PC-3 (cell line): Measurements from ENCODE around the gene LSR. TPM values are rescaled to one million over a fixed set of nuclear protein-coding genes. Genes with fewer than 3 reads are reported as not detected.

Experiments
- ATAC-seq: fragments of 200-7000 bp; cut with Tn5 transposase; 2 replicates; pipeline ENCODE4 v1.9.1; 2020; ENCODE audit warnings: mild to moderate bottlenecking, moderate library complexity
- BruUV-seq: library from RNA; stranded (reverse); fragments of 400-500 nt; replicated peaks from 2 replicates; lab custom pipeline; 2021; lab: Mats Ljungman, UMichigan
- CTCF ChIA-PET: fragments of 300-600 bp; sonication (Branson Sonifier 250); formaldehyde crosslinking; loops from one replicate; lab custom pipeline; 2022; ENCODE audit warnings: antibody characterized with exemption; lab: Charles Lee
- POLR2A ChIA-PET: fragments of 300-600 bp; sonication (Branson Sonifier 250); formaldehyde crosslinking; loops from one replicate; lab custom pipeline; 2022; ENCODE audit warnings: antibody characterized with exemption; ENCODE audit not compliant: unreplicated experiment; lab: Charles Lee
- DNase-seq: peaks from one replicate; pipeline ENCODE4 v3.0.0-alpha.2; 2015
- H2AFZ ChIP-seq: fragments of 300-600 bp; sonication (generic); 2 replicates; pipeline ENCODE4 v1.6.0; 2016; ENCODE audit warnings: antibody characterized with exemption, low read length
- H3F3A ChIP-seq: fragments of 300-600 bp; sonication (generic); one replicate; pipeline ENCODE4 v1.6.0; 2017; ENCODE audit warnings: antibody characterized with exemption, low read length, control low read depth, mild to moderate bottlenecking; ENCODE audit not compliant: unreplicated experiment
- H3K27ac ChIP-seq: fragments of 300-600 bp; sonication (generic); 2 replicates; pipeline ENCODE4 v1.5.1; 2016; ENCODE audit warnings: mild to moderate bottlenecking, low read length
- H3K27me3 ChIP-seq: fragments of 300-600 bp; sonication (generic); 2 replicates; pipeline ENCODE4 v1.6.1; 2016; ENCODE audit warnings: low read length, mixed read lengths
- H3K36me3 ChIP-seq: fragments of 300-600 bp; sonication (generic); 2 replicates; pipeline ENCODE4 v1.6.1; 2016; ENCODE audit warnings: low read depth, mixed run types, low read length, mixed read lengths
- H3K4me1 ChIP-seq: fragments of 300-600 bp; sonication (generic); 2 replicates; pipeline ENCODE4 v1.5.1; 2016; ENCODE audit warnings: low read length; ENCODE audit not compliant: insufficient read depth
- H3K4me2 ChIP-seq: fragments of 300-600 bp; sonication (generic); 2 replicates; pipeline ENCODE4 v1.6.0; 2016; ENCODE audit warnings: low read length
- H3K4me3 ChIP-seq: fragments of 300-600 bp; sonication (generic); 2 replicates; pipeline ENCODE4 v1.5.1; 2016; ENCODE audit warnings: mild to moderate bottlenecking, low read length, mixed read lengths
- H3K79me2 ChIP-seq: fragments of 300-600 bp; sonication (generic); 2 replicates; pipeline ENCODE4 v1.6.1; 2017; ENCODE audit warnings: low read length, mixed read lengths
- H3K9ac ChIP-seq: fragments of 300-600 bp; sonication (generic); 2 replicates; pipeline ENCODE4 v1.6.0; 2016; ENCODE audit warnings: mild to moderate bottlenecking, low read length
- H3K9me2 ChIP-seq: fragments of 300-600 bp; sonication (generic); replicated peaks from 2 replicates; pipeline ENCODE4 v1.6.1; 2016; ENCODE audit warnings: mixed run types, low read length, mixed read lengths
- H3K9me3 ChIP-seq: fragments of 300-600 bp; sonication (generic); 2 replicates; pipeline ENCODE4 v1.6.1; 2016; ENCODE audit warnings: low read length, mixed read lengths
- H4K20me1 ChIP-seq: fragments of 300-600 bp; sonication (generic); 2 replicates; pipeline ENCODE4 v1.6.1; 2016; ENCODE audit warnings: low read length, mixed read lengths
- EZH2 ChIP-seq: fragments of 300-600 bp; sonication (generic); IDR thresholded peaks from one replicate; pipeline ENCODE4 v1.6.1; 2017; ENCODE audit warnings: antibody characterized with exemption, mild to moderate bottlenecking, low read length; ENCODE audit not compliant: unreplicated experiment
- EZH2phosphoT487 ChIP-seq: fragments of 300-600 bp; sonication (generic); IDR thresholded peaks from 2 replicates; pipeline ENCODE4 v1.6.1; 2018; ENCODE audit warnings: mild to moderate bottlenecking, antibody characterized with exemption, low read length, borderline replicate concordance
- intact Hi-C: fragments of 100-400 bp; cut with micrococcal nuclease; formaldehyde crosslinking; loops from 2 replicates; pipeline ENCODE4 v1.9.0; 2023
- total RNA-seq: library from RNA; depleted of rRNA; stranded (reverse); fragments of >200 nt; gene quantifications from 2 replicates; pipeline ENCODE4 v1.2.3, GENCODE V29; 2014
- TF ChIP-seq, protein P1 (sequence below): fragments of 300-600 bp; sonication (generic); conservative IDR thresholded peaks from 2 replicates; pipeline ENCODE4 v1.5.1; 2017; ENCODE audit warnings: antibody characterized with exemption, low read depth, mild to moderate bottlenecking, low read length

The LSR gene
- total RNA-seq, 1 experiment from 2014 or later, result 91.0 TPM

DNA sequence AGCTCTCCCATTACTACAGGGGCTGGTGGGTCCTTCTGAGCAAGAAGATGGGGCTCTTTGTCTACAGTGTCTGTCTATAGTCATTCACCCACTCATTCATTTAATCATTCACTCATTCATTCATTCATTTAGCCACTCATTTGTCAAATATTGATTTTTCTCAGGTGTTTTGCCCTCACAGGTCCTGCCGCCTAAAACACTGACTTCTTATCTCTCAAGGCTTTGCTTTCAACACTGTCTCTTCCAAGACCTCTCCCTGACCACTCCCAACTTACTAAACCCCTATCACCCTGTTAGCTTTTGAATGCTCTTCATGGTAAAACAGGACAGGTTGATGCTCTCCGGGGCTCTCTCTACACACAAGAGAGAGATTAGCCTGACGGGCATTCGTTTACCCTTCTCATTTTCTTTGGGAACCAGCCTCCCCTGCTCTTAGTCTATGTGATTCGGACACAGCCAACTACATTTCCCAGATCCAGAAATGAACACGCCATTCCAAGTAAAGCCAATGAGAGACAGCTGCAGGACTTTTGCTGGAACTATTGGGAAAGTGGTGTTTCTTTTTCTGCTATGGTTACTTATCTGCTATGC, 43.0 kb upstream of the LSR start:
- H3K4me2 ChIP-seq, result no peak overlapping the region
- intact Hi-C loops, result no loop called here
- H3K4me3 ChIP-seq, result no peak overlapping the region
- no peak overlapping the region for H3K27ac ChIP-seq
- no peak for DNase-seq
- H3K9ac ChIP-seq, result no peak overlapping the region
- H2AFZ ChIP-seq, result no peak overlapping the region
- H3K9me3 ChIP-seq, result no peaks in the 10 kb centered on the region
- no peaks in the 10 kb centered on the region for H3K79me2 ChIP-seq
- no peaks in the 10 kb centered on the region for H3K4me1 ChIP-seq
- H4K20me1 ChIP-seq, result no peaks in the 10 kb centered on the region
- ChIA-PET POLR2A (no interaction called here), CTCF (no interaction called here)
- H3K9me2 ChIP-seq, result no peaks in the 10 kb centered on the region
- no peaks in the 10 kb centered on the region for H3K27me3 ChIP-seq
- H3F3A ChIP-seq, result no peaks in the 10 kb centered on the region
- no peak for TF ChIP-seq EZH2
- TF ChIP-seq EZH2phosphoT487, result no peak
- TF ChIP-seq, protein P1, sequence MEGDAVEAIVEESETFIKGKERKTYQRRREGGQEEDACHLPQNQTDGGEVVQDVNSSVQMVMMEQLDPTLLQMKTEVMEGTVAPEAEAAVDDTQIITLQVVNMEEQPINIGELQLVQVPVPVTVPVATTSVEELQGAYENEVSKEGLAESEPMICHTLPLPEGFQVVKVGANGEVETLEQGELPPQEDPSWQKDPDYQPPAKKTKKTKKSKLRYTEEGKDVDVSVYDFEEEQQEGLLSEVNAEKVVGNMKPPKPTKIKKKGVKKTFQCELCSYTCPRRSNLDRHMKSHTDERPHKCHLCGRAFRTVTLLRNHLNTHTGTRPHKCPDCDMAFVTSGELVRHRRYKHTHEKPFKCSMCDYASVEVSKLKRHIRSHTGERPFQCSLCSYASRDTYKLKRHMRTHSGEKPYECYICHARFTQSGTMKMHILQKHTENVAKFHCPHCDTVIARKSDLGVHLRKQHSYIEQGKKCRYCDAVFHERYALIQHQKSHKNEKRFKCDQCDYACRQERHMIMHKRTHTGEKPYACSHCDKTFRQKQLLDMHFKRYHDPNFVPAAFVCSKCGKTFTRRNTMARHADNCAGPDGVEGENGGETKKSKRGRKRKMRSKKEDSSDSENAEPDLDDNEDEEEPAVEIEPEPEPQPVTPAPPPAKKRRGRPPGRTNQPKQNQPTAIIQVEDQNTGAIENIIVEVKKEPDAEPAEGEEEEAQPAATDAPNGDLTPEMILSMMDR, result no peak
- ATAC-seq, result no peak
- no TSS peak for BruUV-seq
- no peaks in the 10 kb centered on the region for H3K36me3 ChIP-seq

DNA sequence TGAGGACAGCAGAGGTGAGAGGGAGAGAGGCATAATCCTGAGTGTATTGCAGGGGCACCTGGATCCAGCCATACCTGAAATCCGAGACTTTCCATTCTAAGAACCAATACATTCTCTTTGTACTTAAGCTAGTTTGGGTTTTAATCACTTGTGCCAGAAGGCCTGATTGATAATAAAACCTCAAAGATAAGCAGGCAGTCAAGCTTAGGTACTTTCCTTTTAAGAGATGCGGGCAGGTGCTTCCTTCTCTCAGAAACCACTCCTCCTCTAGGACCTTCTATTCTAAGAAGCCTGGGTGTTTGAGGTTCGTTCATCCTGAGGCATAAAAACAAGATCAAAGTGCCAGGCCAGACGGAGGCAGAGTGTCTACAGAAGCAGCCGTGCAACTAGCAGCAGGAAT, 42.4 kb upstream of the LSR start:
- ChIA-PET CTCF (no interaction called here), POLR2A (no interaction called here)
- Histone ChIP-seq H3K4me3 (no peak overlapping the region), H3K27ac (no peak overlapping the region), H3K79me2 (no peaks in the 10 kb centered on the region), H2AFZ (no peak overlapping the region), H3K9me3 (no peaks in the 10 kb centered on the region), H4K20me1 (no peaks in the 10 kb centered on the region), H3K36me3 (no peaks in the 10 kb centered on the region), H3F3A (no peaks in the 10 kb centered on the region), H3K4me1 (no peaks in the 10 kb centered on the region), H3K4me2 (no peak overlapping the region), H3K9me2 (no peaks in the 10 kb centered on the region), H3K27me3 (no peaks in the 10 kb centered on the region), H3K9ac (no peak overlapping the region)
- ATAC-seq (no peak), DNase-seq (no peak)
- no TSS peak for BruUV-seq
- intact Hi-C loops, result no loop called here
- TF ChIP-seq EZH2phosphoT487 (no peak), EZH2 (no peak)
- TF ChIP-seq, protein P1, result no peak

DNA sequence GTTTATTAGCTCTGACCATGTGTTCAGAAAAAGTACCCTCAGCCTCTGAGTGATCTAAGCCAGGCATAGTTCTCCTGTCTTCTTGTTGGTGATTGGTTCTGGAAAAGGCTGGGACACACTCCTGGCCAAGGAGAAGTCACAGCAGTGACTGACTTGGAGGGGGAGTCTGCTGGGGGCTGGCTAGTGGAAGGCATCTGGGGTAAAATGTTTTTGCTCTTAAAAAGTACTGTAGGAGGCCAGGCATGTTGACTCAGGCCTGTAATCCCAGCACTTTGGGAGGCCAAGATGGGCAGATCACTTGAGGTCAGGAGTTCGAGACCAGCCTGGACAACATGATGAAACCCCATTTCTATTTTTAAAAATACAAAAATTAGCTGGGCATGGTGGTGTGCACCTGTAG, 41.9 kb upstream of the LSR start:
- no peaks in the 10 kb centered on the region for H3F3A ChIP-seq
- H3K4me2 ChIP-seq, result no peak overlapping the region
- intact Hi-C loops, result no loop called here
- no peaks in the 10 kb centered on the region for H3K79me2 ChIP-seq
- H3K9ac ChIP-seq, result no peak overlapping the region
- no peaks in the 10 kb centered on the region for H3K36me3 ChIP-seq
- H3K9me2 ChIP-seq, result no peaks in the 10 kb centered on the region
- H3K27me3 ChIP-seq, result no peaks in the 10 kb centered on the region
- POLR2A ChIA-PET, result no interaction called here
- ATAC-seq (no peak), DNase-seq (no peak)
- no peak overlapping the region for H3K27ac ChIP-seq
- CTCF ChIA-PET, result no interaction called here
- H3K4me3 ChIP-seq, result no peak overlapping the region
- no peaks in the 10 kb centered on the region for H3K4me1 ChIP-seq
- no TSS peak for BruUV-seq
- no peaks in the 10 kb centered on the region for H3K9me3 ChIP-seq
- TF ChIP-seq EZH2phosphoT487 (no peak), EZH2 (no peak)
- TF ChIP-seq, protein P1, result no peak
- H4K20me1 ChIP-seq, result no peaks in the 10 kb centered on the region
- no peak overlapping the region for H2AFZ ChIP-seq
